Calu3 (cell line): ENCODE data around the gene CEMIP. TPM values are rescaled to one million over a fixed set of nuclear protein-coding genes. Genes with fewer than 3 reads are reported as not detected.

Experiments
- BruUV-seq: library from RNA; stranded (reverse); fragments of 400-500 nt; replicated peaks from 2 replicates; lab custom pipeline; 2021; lab: Mats Ljungman, UMichigan
- CTCF ChIA-PET: fragments of 300-600 bp; sonication (Branson Sonifier 250); formaldehyde crosslinking; loops from one replicate; lab custom pipeline; 2022; ENCODE audit warnings: antibody characterized with exemption; lab: Charles Lee
- DNase-seq: peaks from one replicate; pipeline ENCODE4 v3.0.0; 2022
- H3K27ac Mint-ChIP-seq: one replicate; pipeline ENCODE4 v1.8.0; 2022; ENCODE audit warnings: mixed read lengths; ENCODE audit not compliant: unreplicated experiment
- H3K27me3 Mint-ChIP-seq: one replicate; pipeline ENCODE4 v1.8.0; 2022; ENCODE audit warnings: mixed read lengths; ENCODE audit not compliant: unreplicated experiment
- H3K36me3 Mint-ChIP-seq: one replicate; pipeline ENCODE4 v1.8.0; 2022; ENCODE audit warnings: mild to moderate bottlenecking, moderate library complexity, mixed read lengths; ENCODE audit not compliant: insufficient read depth, unreplicated experiment
- H3K4me1 Mint-ChIP-seq: one replicate; pipeline ENCODE4 v1.8.0; 2022; ENCODE audit warnings: mild to moderate bottlenecking, low read depth, mixed read lengths; ENCODE audit not compliant: unreplicated experiment
- H3K4me3 Mint-ChIP-seq: one replicate; pipeline ENCODE4 v1.8.0; 2022; ENCODE audit warnings: mild to moderate bottlenecking, low read depth, moderate library complexity, mixed read lengths; ENCODE audit not compliant: unreplicated experiment
- H3K9me3 Mint-ChIP-seq: one replicate; pipeline ENCODE4 v1.8.0; 2022; ENCODE audit warnings: low read depth, mixed read lengths; ENCODE audit not compliant: unreplicated experiment
- intact Hi-C: fragments of 100-400 bp; cut with micrococcal nuclease; formaldehyde crosslinking; loops from one replicate; pipeline ENCODE4 v1.10.0; 2022; ENCODE audit not compliant: unreplicated experiment
- total RNA-seq: library from RNA; stranded (reverse); gene quantifications from 2 replicates; pipeline ENCODE4 v1.2.3, GENCODE V29; 2022
- TF ChIP-seq, protein P1 (sequence below): fragments of 200-600 bp; IDR thresholded peaks from one replicate; pipeline ENCODE4 v1.8.0; 2022; ENCODE audit warnings: antibody characterized with exemption; ENCODE audit not compliant: unreplicated experiment

The CEMIP gene
- total RNA-seq, 1 experiment from 2014 or later: 1.8 TPM

DNA sequence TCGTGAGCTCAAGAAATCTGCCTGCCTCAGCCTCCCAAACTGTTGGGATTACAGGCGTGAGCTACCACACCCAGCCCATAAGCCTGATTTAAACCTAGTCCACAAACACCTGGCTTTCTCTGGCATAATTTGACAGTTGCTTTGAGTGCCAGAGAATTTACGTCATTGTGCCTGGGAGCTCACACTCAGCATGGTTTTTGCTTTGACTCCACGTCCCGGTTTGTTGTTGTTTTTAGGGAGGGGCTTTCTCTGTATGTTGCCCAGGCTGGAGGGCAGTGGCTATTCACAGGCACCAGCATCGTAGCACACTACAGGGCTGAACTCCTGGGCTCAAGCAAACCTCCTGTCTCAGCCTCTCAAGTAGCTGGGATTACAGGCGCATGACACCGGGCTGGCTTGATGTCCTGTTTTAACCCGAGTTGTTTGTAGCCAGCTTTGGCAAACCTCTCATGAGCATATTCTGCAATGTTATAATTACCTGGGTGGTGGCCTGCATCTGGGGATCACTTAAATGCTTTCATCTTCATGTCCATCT, 32.7 kb downstream of the CEMIP start:
- no peak overlapping the region for H3K4me3 Mint-ChIP-seq
- CTCF ChIA-PET: no interaction called here
- no peaks in the 10 kb centered on the region for H3K4me1 Mint-ChIP-seq
- BruUV-seq: no TSS peak
- H3K36me3 Mint-ChIP-seq: no peaks in the 10 kb centered on the region
- DNase-seq: no peak
- peaks cover 14% of the 10 kb centered on the region for H3K27me3 Mint-ChIP-seq
- intact Hi-C loops: no loop called here
- TF ChIP-seq, protein P1, sequence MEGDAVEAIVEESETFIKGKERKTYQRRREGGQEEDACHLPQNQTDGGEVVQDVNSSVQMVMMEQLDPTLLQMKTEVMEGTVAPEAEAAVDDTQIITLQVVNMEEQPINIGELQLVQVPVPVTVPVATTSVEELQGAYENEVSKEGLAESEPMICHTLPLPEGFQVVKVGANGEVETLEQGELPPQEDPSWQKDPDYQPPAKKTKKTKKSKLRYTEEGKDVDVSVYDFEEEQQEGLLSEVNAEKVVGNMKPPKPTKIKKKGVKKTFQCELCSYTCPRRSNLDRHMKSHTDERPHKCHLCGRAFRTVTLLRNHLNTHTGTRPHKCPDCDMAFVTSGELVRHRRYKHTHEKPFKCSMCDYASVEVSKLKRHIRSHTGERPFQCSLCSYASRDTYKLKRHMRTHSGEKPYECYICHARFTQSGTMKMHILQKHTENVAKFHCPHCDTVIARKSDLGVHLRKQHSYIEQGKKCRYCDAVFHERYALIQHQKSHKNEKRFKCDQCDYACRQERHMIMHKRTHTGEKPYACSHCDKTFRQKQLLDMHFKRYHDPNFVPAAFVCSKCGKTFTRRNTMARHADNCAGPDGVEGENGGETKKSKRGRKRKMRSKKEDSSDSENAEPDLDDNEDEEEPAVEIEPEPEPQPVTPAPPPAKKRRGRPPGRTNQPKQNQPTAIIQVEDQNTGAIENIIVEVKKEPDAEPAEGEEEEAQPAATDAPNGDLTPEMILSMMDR: no peak
- no peaks in the 10 kb centered on the region for H3K9me3 Mint-ChIP-seq
- H3K27ac Mint-ChIP-seq: no peak overlapping the region

GRCh38 chr15:80815106-80815505, 35.9 kb downstream of the CEMIP start:
- intact Hi-C loops: no loop called here
- Mint-ChIP-seq H3K36me3 (no peaks in the 10 kb centered on the region), H3K9me3 (no peaks in the 10 kb centered on the region), H3K27me3 (peaks cover 14% of the 10 kb centered on the region), H3K4me1 (no peaks in the 10 kb centered on the region), H3K4me3 (no peak overlapping the region), H3K27ac (no peak overlapping the region)
- CTCF ChIA-PET: no interaction called here
- TF ChIP-seq, protein P1: no peak
- BruUV-seq: no TSS peak
- DNase-seq: no peak

DNA sequence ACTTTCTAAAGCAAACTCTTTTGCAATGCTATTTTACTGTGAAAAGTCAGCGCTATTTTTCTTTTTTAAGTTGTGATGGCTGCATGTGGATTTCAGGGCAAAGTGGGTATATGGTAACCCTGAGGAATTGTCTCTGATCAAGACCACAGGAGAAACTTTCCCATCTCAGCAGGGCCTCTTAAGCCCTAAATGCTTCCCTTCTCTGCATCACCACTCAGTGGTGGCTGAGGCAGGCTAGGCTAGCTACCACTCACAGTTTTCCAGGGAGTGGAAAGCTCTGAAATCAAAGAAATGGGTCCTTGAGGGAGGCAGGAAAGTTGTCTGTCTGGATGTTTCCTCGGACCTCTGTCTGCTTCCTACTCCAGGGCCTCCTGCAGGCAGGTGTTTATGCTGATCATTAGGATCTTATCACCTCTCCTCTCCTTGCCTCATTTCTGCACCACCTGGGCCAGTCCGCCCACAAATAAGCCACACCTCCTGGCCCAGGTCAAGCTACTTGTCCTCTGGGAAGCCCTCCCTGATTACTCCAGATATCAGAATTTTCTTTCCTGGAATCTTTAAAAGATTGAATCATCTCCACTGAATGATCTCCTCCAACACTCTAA, 37.0 kb downstream of the CEMIP start:
- no peaks in the 10 kb centered on the region for H3K36me3 Mint-ChIP-seq
- H3K27ac Mint-ChIP-seq: no peak overlapping the region
- CTCF ChIA-PET: no interaction called here
- H3K4me1 Mint-ChIP-seq: no peaks in the 10 kb centered on the region
- BruUV-seq: no TSS peak
- TF ChIP-seq, protein P1: no peak
- no peak for DNase-seq
- no peak overlapping the region for H3K4me3 Mint-ChIP-seq
- peaks cover 14% of the 10 kb centered on the region for H3K27me3 Mint-ChIP-seq
- intact Hi-C loops: no loop called here
- no peaks in the 10 kb centered on the region for H3K9me3 Mint-ChIP-seq

- CTCF ChIA-PET: no interaction called here
- Mint-ChIP-seq H3K27me3 (peaks cover 14% of the 10 kb centered on the region), H3K4me3 (no peak overlapping the region), H3K9me3 (no peaks in the 10 kb centered on the region), H3K36me3 (no peaks in the 10 kb centered on the region), H3K4me1 (no peaks in the 10 kb centered on the region), H3K27ac (no peak overlapping the region)
- intact Hi-C loops: no loop called here
- no TSS peak for BruUV-seq
- TF ChIP-seq, protein P1: no peak
- no peak for DNase-seq
These were observed 37.8 kb downstream of the CEMIP start for GRCh38 chr15:80816936-80817335.
